Measurements from ENCODE around the gene CNIH2. TPM values are rescaled to one million over a fixed set of nuclear protein-coding genes. Genes with fewer than 3 reads are reported as not detected.

Gene CNIH2
- total and polyA plus RNA-seq, 2 of the 13 experiments (the other 11 are each of a cell fraction or from before 2014, with no cell fraction given): 0.60 to 0.69 TPM

- TF ChIP-seq ZNF703 (CRISPR knock-in tag; IDR thresholded peaks at IDR 0.05; ENCODE audit: borderline replicate concordance) (no peak), E2F1 (CRISPR knock-in tag; IDR thresholded peaks at IDR 0.05) (peak; percentile 48; the same call in 1 of the 2 replicates), TOPORS (CRISPR knock-in tag; IDR thresholded peaks at IDR 0.05) (no peak), ZNF75D (CRISPR knock-in tag; IDR thresholded peaks at IDR 0.05; ENCODE audit: borderline replicate concordance) (no peak), SIN3A (IDR thresholded peaks at IDR 0.05; ENCODE audit: borderline replicate concordance, low read depth, low read length) (peak; percentile 74; the same call in 1 of the 2 replicates), HMGXB3 (CRISPR knock-in tag; IDR thresholded peaks at IDR 0.05; ENCODE audit: borderline replicate concordance) (no peak), PRDM10 (CRISPR knock-in tag; IDR thresholded peaks at IDR 0.05; ENCODE audit: low read depth) (0 out of 2 replicates have a peak, but pooled peaks have one; percentile 14), GPN1 (CRISPR knock-in tag; IDR thresholded peaks at IDR 0.05; ENCODE audit: borderline replicate concordance) (no peak), CCDC6 (CRISPR knock-in tag; IDR thresholded peaks at IDR 0.05) (peak; percentile 41), ZNF274 (CRISPR knock-in tag; IDR thresholded peaks at IDR 0.05) (no peak), STAT5B (CRISPR knock-in tag; IDR thresholded peaks at IDR 0.05) (no peak), ZNF552 (CRISPR knock-in tag; IDR thresholded peaks at IDR 0.05; ENCODE audit: borderline replicate concordance) (0 out of 2 replicates have a peak, but pooled peaks have one; percentile 36), MTERF4 (CRISPR knock-in tag; IDR thresholded peaks at IDR 0.05) (no peak; the same call in 1 of the 2 replicates), NFKB2 (CRISPR knock-in tag; IDR thresholded peaks at IDR 0.05; ENCODE audit: borderline replicate concordance) (peak; percentile 2; the same call in 1 of the 2 replicates), EEA1 (CRISPR knock-in tag; IDR thresholded peaks at IDR 0.05; ENCODE audit: borderline replicate concordance) (no peak), KLF13 (CRISPR knock-in tag; IDR thresholded peaks at IDR 0.05) (no peak), MATR3 (CRISPR knock-in tag; IDR thresholded peaks at IDR 0.05) (no peak), NKX3-1 (CRISPR knock-in tag; IDR thresholded peaks at IDR 0.05) (no peak), ZNF776 (CRISPR knock-in tag; IDR thresholded peaks at IDR 0.05) (peak; percentile 63; the same call in 1 of the 2 replicates)
Measured at GRCh38 chr11:66312549-66313320, 34.8 kb downstream of the CNIH2 start (continued).

Measured in HepG2 (cell line).